KBM-7 (cell line): ENCODE results near the gene AFF2.
A peak's percentile ranks its signal among the peaks of the same experiment; 100 is the strongest.

Source experiments
- DNase-seq: peaks from one replicate; pipeline ENCODE4 v3.0.0-alpha.2; 2015
- in situ Hi-C: fragments of 300-500 bp; cut with MboI; formaldehyde crosslinking; loops from 2 replicates; pipeline ENCODE4 v1.14.3; 2020; ENCODE audit warnings: low sequenced_read_pairs, low pct_unique_long_range_greater_than_20kb, mixed read lengths

AFF2 gene

GRCh38 chrX:148500423-148501385, at the start of gene AFF2:
TSS of gene AFF2 (plus strand) at chrX:148500617. CDS start at chrX:148501098, 481 bp downstream.
- in situ Hi-C loops: no loop called here
- peak; percentile 48 for DNase-seq

- in situ Hi-C loops: no loop called here
- peak; percentile 1 for DNase-seq
Observed at GRCh38 chrX:148457279-148457678, 43.1 kb upstream of the AFF2 start.

GRCh38 chrX:148459343-148459742, 41.1 kb upstream of the AFF2 start:
- no peak for DNase-seq
- in situ Hi-C loops: no loop called here

- no peak for DNase-seq
- in situ Hi-C loops: no loop called here
Observed at GRCh38 chrX:148466292-148466691, 34.1 kb upstream of the AFF2 start.

GRCh38 chrX:148470324-148470723, 30.1 kb upstream of the AFF2 start:
- in situ Hi-C loops: no loop called here
- DNase-seq: no peak

- in situ Hi-C loops: no loop called here
- DNase-seq: no peak
Observed at GRCh38 chrX:148474030-148474429, 26.4 kb upstream of the AFF2 start.

- in situ Hi-C loops: no loop called here
- no peak for DNase-seq
Observed at GRCh38 chrX:148492057-148492456, 8.4 kb upstream of the AFF2 start.

- in situ Hi-C loops: no loop called here
- DNase-seq: no peak
Observed at GRCh38 chrX:148495176-148495575, 5.2 kb upstream of the AFF2 start.

GRCh38 chrX:148498067-148498466, 2.4 kb upstream of the AFF2 start:
- in situ Hi-C loops: no loop called here
- DNase-seq: no peak

- DNase-seq: no peak
- in situ Hi-C loops: no loop called here
Observed at GRCh38 chrX:148499638-148500422, 587 bp upstream of the AFF2 start.

GRCh38 chrX:148501386-148502066, 1.1 kb downstream of the AFF2 start:
- in situ Hi-C loops: no loop called here
- no peak for DNase-seq

GRCh38 chrX:148504506-148504905, 4.1 kb downstream of the AFF2 start:
- DNase-seq: no peak
- in situ Hi-C loops: no loop called here

- in situ Hi-C loops: no loop called here
Observed at GRCh38 chrX:148507418-148507817, 7.0 kb downstream of the AFF2 start.

GRCh38 chrX:148512453-148512852, 12.0 kb downstream of the AFF2 start:
- no peak for DNase-seq
- in situ Hi-C loops: no loop called here

More at GRCh38 chrX:148507418-148507817, 7.0 kb downstream of the AFF2 start:
- DNase-seq: no peak

GRCh38 chrX:148513661-148514060, 13.2 kb downstream of the AFF2 start:
- DNase-seq: no peak
- in situ Hi-C loops: no loop called here

- in situ Hi-C loops: no loop called here
- DNase-seq: no peak
Observed at GRCh38 chrX:148517176-148517575, 16.8 kb downstream of the AFF2 start.

GRCh38 chrX:148522006-148522405, 21.6 kb downstream of the AFF2 start:
- DNase-seq: no peak
- in situ Hi-C loops: no loop called here

- in situ Hi-C loops: no loop called here
- DNase-seq: no peak
Observed at GRCh38 chrX:148523303-148524080, 23.1 kb downstream of the AFF2 start.
